Activated naive CD8-positive, alpha-beta T cell (primary cell): ENCODE data around the gene CDH11.

Source experiments
- H3K27ac Mint-ChIP-seq: one replicate; pipeline ENCODE4 v1.8.0; 2021; ENCODE audit warnings: mixed read lengths
- H3K27me3 Mint-ChIP-seq: one replicate; pipeline ENCODE4 v1.8.0; 2021; ENCODE audit warnings: mixed read lengths
- H3K36me3 Mint-ChIP-seq: one replicate; pipeline ENCODE4 v1.8.0; 2021; ENCODE audit warnings: mixed read lengths
- H3K4me1 Mint-ChIP-seq: one replicate; pipeline ENCODE4 v1.8.0; 2021; ENCODE audit warnings: low read depth, mixed read lengths
- H3K4me3 Mint-ChIP-seq: one replicate; pipeline ENCODE4 v1.8.0; 2021; ENCODE audit warnings: mild to moderate bottlenecking, mixed read lengths
- H3K9me3 Mint-ChIP-seq: one replicate; pipeline ENCODE4 v1.8.0; 2021; ENCODE audit warnings: low read depth, mixed read lengths

CDH11 gene

DNA sequence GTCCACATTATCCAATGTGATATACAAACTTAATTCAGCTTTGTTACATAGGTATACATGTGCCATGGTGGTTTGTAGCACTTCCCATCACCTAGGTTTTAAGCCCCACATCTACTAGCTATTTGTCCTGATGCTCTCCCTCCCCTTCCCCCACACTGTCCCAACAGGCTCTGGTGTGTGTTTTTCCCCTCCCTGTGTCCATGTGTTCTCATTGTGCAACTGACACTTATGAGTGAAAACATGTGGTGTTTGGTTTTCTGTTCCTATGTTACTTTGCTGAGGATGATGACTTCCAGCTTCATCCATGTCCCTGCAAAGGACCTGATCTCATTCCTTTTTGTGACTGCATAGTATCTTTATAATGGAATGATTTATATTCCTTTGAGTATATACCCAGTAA lies 196.7 kb downstream of the CDH11 start:
- no peak overlapping the region for H3K27ac Mint-ChIP-seq
- H3K36me3 Mint-ChIP-seq = no peaks in the 10 kb centered on the region

GRCh38 chr16:64924086-64924485 lies 197.8 kb downstream of the CDH11 start:
- Mint-ChIP-seq H3K4me1 (no peaks in the 10 kb centered on the region), H3K4me3 (no peak overlapping the region), H3K27ac (no peak overlapping the region), H3K9me3 (peaks cover 10% of the 10 kb centered on the region), H3K27me3 (no peaks in the 10 kb centered on the region), H3K36me3 (no peaks in the 10 kb centered on the region)

More for the DNA sequence above, 196.7 kb downstream of the CDH11 start:
- no peaks in the 10 kb centered on the region for H3K27me3 Mint-ChIP-seq
- peaks cover 6% of the 10 kb centered on the region for H3K9me3 Mint-ChIP-seq
- no peak overlapping the region for H3K4me3 Mint-ChIP-seq
- no peaks in the 10 kb centered on the region for H3K4me1 Mint-ChIP-seq

- H3K4me1 Mint-ChIP-seq = no peaks in the 10 kb centered on the region
- no peak overlapping the region for H3K4me3 Mint-ChIP-seq
- H3K9me3 Mint-ChIP-seq = peaks cover 13% of the 10 kb centered on the region
- no peak overlapping the region for H3K27ac Mint-ChIP-seq
- H3K36me3 Mint-ChIP-seq = no peaks in the 10 kb centered on the region
- H3K27me3 Mint-ChIP-seq = no peaks in the 10 kb centered on the region
Measured at GRCh38 chr16:64919929-64920607, 201.8 kb downstream of the CDH11 start.

- Mint-ChIP-seq H3K36me3 (no peaks in the 10 kb centered on the region), H3K4me3 (no peak overlapping the region), H3K4me1 (no peaks in the 10 kb centered on the region), H3K27ac (no peak overlapping the region), H3K27me3 (no peaks in the 10 kb centered on the region), H3K9me3 (peaks cover 13% of the 10 kb centered on the region)
Measured at GRCh38 chr16:64919141-64919540, 202.7 kb downstream of the CDH11 start.

GRCh38 chr16:64916051-64916450 lies 205.8 kb downstream of the CDH11 start:
- Mint-ChIP-seq H3K9me3 (peaks cover 13% of the 10 kb centered on the region), H3K27ac (no peak overlapping the region), H3K4me1 (no peaks in the 10 kb centered on the region), H3K36me3 (no peaks in the 10 kb centered on the region), H3K27me3 (no peaks in the 10 kb centered on the region), H3K4me3 (no peak overlapping the region)

DNA sequence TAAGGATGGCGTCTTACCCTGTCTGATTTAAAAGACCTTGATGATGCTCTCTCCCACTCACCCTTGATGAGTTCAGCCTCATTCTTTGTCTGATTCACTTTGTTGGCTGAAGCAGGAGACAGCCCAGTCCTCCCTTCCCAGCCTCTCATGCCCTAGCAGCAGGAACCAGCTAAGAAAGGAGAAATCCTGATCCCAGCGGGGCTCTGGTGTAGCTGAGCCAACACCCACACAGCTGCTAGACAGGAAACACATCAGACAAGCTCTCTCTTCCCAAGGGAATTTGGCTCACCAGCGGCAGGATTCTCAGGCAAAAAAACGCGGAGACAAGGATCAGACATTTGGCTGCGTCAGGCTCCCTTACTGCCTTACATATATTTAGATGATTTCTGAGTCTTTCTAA lies 211.5 kb downstream of the CDH11 start:
- no peak overlapping the region for H3K4me3 Mint-ChIP-seq
- peaks cover 6% of the 10 kb centered on the region for H3K9me3 Mint-ChIP-seq
- no peaks in the 10 kb centered on the region for H3K36me3 Mint-ChIP-seq
- no peak overlapping the region for H3K27ac Mint-ChIP-seq
- no peaks in the 10 kb centered on the region for H3K4me1 Mint-ChIP-seq
- H3K27me3 Mint-ChIP-seq = no peaks in the 10 kb centered on the region

GRCh38 chr16:64907844-64908243 lies 214.0 kb downstream of the CDH11 start:
- Mint-ChIP-seq H3K9me3 (peaks cover 18% of the 10 kb centered on the region), H3K36me3 (no peaks in the 10 kb centered on the region), H3K4me3 (no peak overlapping the region), H3K27ac (no peak overlapping the region), H3K4me1 (no peaks in the 10 kb centered on the region), H3K27me3 (no peaks in the 10 kb centered on the region)

GRCh38 chr16:64903770-64904169 lies 218.1 kb downstream of the CDH11 start:
- no peaks in the 10 kb centered on the region for H3K36me3 Mint-ChIP-seq
- H3K9me3 Mint-ChIP-seq = peaks cover 18% of the 10 kb centered on the region
- no peaks in the 10 kb centered on the region for H3K27me3 Mint-ChIP-seq
- no peak overlapping the region for H3K27ac Mint-ChIP-seq
- H3K4me3 Mint-ChIP-seq = no peak overlapping the region
- no peaks in the 10 kb centered on the region for H3K4me1 Mint-ChIP-seq

DNA sequence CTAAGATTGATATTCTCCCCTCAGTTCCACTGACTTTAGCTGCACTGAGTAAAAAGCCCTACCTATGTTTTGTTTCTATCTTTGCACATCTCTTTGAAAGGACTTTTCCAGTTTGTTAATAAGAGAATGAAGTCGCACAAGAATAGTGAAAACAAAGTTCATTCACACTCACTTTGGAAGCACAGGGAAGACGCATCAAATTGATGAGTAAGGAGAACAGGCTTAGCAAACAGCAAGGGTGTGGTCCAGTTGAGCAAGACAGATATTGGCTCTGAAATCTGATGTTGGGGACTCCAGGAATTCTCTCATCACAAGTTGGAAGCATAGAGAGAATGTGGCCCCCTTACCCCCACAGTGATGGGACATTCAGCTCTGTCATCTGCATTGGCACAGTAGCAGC lies 221.3 kb downstream of the CDH11 start:
- H3K27ac Mint-ChIP-seq = no peak overlapping the region
- H3K36me3 Mint-ChIP-seq = no peaks in the 10 kb centered on the region
- no peaks in the 10 kb centered on the region for H3K27me3 Mint-ChIP-seq
- peaks cover 12% of the 10 kb centered on the region for H3K9me3 Mint-ChIP-seq
- H3K4me1 Mint-ChIP-seq = no peaks in the 10 kb centered on the region
- no peak overlapping the region for H3K4me3 Mint-ChIP-seq

DNA sequence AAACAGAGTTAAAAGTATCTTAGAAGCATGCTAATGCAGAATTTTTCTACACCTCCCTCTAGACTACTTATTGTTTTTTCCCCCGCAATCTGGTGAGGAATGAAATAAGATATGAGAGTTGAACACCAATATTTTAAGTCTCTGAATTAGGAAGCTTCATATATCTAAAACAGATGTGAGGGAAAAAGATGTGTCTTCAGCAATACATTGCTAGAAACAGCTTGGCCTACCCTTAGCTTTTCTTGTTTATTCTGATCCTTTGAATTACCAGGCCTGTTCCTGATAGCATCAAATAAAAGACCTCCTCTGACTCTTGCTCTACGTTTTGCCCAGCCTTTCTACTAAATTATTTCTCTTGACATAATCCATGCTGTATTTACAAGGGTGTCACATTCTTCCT lies 221.8 kb downstream of the CDH11 start:
- peaks cover 12% of the 10 kb centered on the region for H3K9me3 Mint-ChIP-seq
- no peak overlapping the region for H3K4me3 Mint-ChIP-seq
- H3K36me3 Mint-ChIP-seq = no peaks in the 10 kb centered on the region
- H3K4me1 Mint-ChIP-seq = no peaks in the 10 kb centered on the region
- no peaks in the 10 kb centered on the region for H3K27me3 Mint-ChIP-seq
- no peak overlapping the region for H3K27ac Mint-ChIP-seq

GRCh38 chr16:64898159-64898558 lies 223.7 kb downstream of the CDH11 start:
- H3K27me3 Mint-ChIP-seq = no peaks in the 10 kb centered on the region
- H3K27ac Mint-ChIP-seq = no peak overlapping the region
- H3K4me3 Mint-ChIP-seq = no peak overlapping the region
- peaks cover 11% of the 10 kb centered on the region for H3K9me3 Mint-ChIP-seq
- no peaks in the 10 kb centered on the region for H3K36me3 Mint-ChIP-seq
- no peaks in the 10 kb centered on the region for H3K4me1 Mint-ChIP-seq
